Heart left ventricle (tissue), 16 donors: Measurements from ENCODE around the gene PTK7. TPM values are rescaled to one million over a fixed set of nuclear protein-coding genes. Genes with fewer than 3 reads are reported as not detected.

Experiments used
- ATAC-seq, 4 donors: fragments of 200-7000 bp; cut with Tn5 transposase; one replicate each; pipeline ENCODE4 v1.9.1; 2020 to 2022; ENCODE audit warnings: moderate library complexity in 4 of 4, mild to moderate bottlenecking in 3 of 4, moderate number of reproducible peaks in 1 of 4
- DNase-seq, 5 donors: peaks; one replicate each; pipeline ENCODE4 v3.0.0-alpha.2; 2020
- H3K27ac ChIP-seq, 12 donors: fragments of 200-600 bp; sonication (generic) in 4 of 12; one replicate each; pipeline versions ENCODE4 v1.5.0 to v1.8.0; 2016 to 2022; ENCODE audit warnings: mild to moderate bottlenecking in 2 of 12
- H3K27me3 ChIP-seq, 9 donors: fragments of 200-600 bp; sonication (generic) in 2 of 9; one replicate each; pipeline versions ENCODE4 v1.5.1 to v1.8.0; 2016 to 2022; ENCODE audit warnings: mild to moderate bottlenecking in 3 of 9
- H3K36me3 ChIP-seq, 9 donors: fragments of 200-600 bp; sonication (generic) in 2 of 9; one replicate each; pipeline versions ENCODE4 v1.5.0 to v1.8.0; 2018 to 2022; ENCODE audit warnings: mild to moderate bottlenecking in 2 of 9
- H3K4me1 ChIP-seq, 12 donors: fragments of 200-600 bp; sonication (generic) in 4 of 12; one replicate each; pipeline versions ENCODE4 v1.5.0 to v1.8.0; 2016 to 2022; ENCODE audit warnings: mild to moderate bottlenecking in 3 of 12
- H3K4me3 ChIP-seq, 12 donors: fragments of 200-600 bp; sonication (generic) in 4 of 12; one replicate each; pipeline versions ENCODE4 v1.5.0 to v1.8.0; 2017 to 2022; ENCODE audit warnings: mild to moderate bottlenecking in 9 of 12, moderate library complexity in 4 of 12
- H3K9me3 ChIP-seq, 12 donors: fragments of 200-600 bp; sonication (generic) in 4 of 12; one replicate each; pipeline versions ENCODE4 v1.5.0 to v1.8.0; 2016 to 2022; ENCODE audit warnings: mild to moderate bottlenecking in 1 of 12
- POLR2A ChIP-seq, 2 donors: fragments of 450-650 bp; IDR thresholded peaks; one replicate each; pipeline ENCODE4 v1.6.1; 2017; ENCODE audit warnings: antibody characterized with exemption in 2 of 2, mild to moderate bottlenecking in 2 of 2, moderate library complexity in 2 of 2
- WGBS, 4 donors: extraction: QIAGEN DNeasy Blood & Tissue Kit in 2 of 4; methylation state at CpG; one replicate each; pipeline versions ENCODE4 v1.1.5 to v1.1.7; 2013 to 2018; 5-methylcytosine and 5-hydroxymethylcytosine counted together
- intact Hi-C, 10 donors: fragments of 100-400 bp; cut with DNase I; formaldehyde crosslinking; loops; one replicate each; pipeline versions ENCODE4 v1.11.1 to v1.14.2; 2022
- polyA plus RNA-seq, 2 donors: library from polyadenylated mRNA; stranded (reverse); fragments of 200-250 nt; gene quantifications; one replicate each; pipeline ENCODE4 v1.2.3, GENCODE V29; 2013
- total RNA-seq, 9 donors: library from RNA; depleted of rRNA in 2 of 9; stranded (reverse); fragments of >200 nt in 2 of 9; fragmentation: NEBNext Ultra II Directional in 3 of 9; extraction: Animal tissue kit (Norgen Biotek cat#: 25700) in 3 of 9; gene quantifications; one replicate each; pipeline versions ENCODE4 v1.1.0 to v1.2.4, GENCODE V29; 2016 to 2023
- TF ChIP-seq, protein P1 (sequence below), 12 donors: fragments of 200-600 bp; sonication (generic) in 4 of 12; IDR thresholded peaks; one replicate each; pipeline versions ENCODE4 v1.5.0 to v1.8.0; 2018 to 2022; ENCODE audit warnings: antibody characterized with exemption in 12 of 12, mild to moderate bottlenecking in 5 of 12
- donor health status: ischemic (EF 13 %, LVEDD 7.1; RV severe dilation, severe dysfunction).
- donor health status: healthy with polysubstance abuse.
- donor health status: DM: no; HTN: yes; CAD: no.
- donor health status: DM: no; HTN: no; CAD: no.
- donor health status: ischemic (EF 25% LVEDD 6.9; RV normal size, moderate dysfunction).
- donor health status: ischemic (EF 25% LVEDD 5.7; RV mildly dilated, moderate dysfunction).
- donor health status: healthy.
- donor health status: DM: yes; HTN: yes; CAD: no.
- donor health status: ischemic (EF 35%, LVEDD 5.7; RV mildly dilated, moderate dysfunction).
- donor health status: nonischemic (EF 11% LVEDD 7.7; RV severe dilation, severe dysfunction).
- donor health status: DM: yes; HTN: yes; CAD: no.
- donor health status: PGD.
- donor health status: ischemic (EF 29% LVEDD 5.4; RV normal size, mild dysfunction).
- donor health status: nonischemic (EF 23%, LVEDD 6.1; RV moderate dilation, normal function).

PTK7 gene
- total and polyA plus RNA-seq, 11 donors = 1.4 to 10.4 (median 1.9) TPM

- Histone ChIP-seq H3K4me3 (no peak overlapping the region), H3K4me1 (peaks cover 4 to 29% (median 17%) of the 10 kb centered on the region in 12 donors), H3K27me3 (no peaks in the 10 kb centered on the region), H3K9me3 (no peaks in the 10 kb centered on the region), H3K27ac (no peak overlapping the region), H3K36me3 (peaks cover 0 to 65% (median 59%) of the 10 kb centered on the region in 9 donors)
- TF ChIP-seq, protein P1, sequence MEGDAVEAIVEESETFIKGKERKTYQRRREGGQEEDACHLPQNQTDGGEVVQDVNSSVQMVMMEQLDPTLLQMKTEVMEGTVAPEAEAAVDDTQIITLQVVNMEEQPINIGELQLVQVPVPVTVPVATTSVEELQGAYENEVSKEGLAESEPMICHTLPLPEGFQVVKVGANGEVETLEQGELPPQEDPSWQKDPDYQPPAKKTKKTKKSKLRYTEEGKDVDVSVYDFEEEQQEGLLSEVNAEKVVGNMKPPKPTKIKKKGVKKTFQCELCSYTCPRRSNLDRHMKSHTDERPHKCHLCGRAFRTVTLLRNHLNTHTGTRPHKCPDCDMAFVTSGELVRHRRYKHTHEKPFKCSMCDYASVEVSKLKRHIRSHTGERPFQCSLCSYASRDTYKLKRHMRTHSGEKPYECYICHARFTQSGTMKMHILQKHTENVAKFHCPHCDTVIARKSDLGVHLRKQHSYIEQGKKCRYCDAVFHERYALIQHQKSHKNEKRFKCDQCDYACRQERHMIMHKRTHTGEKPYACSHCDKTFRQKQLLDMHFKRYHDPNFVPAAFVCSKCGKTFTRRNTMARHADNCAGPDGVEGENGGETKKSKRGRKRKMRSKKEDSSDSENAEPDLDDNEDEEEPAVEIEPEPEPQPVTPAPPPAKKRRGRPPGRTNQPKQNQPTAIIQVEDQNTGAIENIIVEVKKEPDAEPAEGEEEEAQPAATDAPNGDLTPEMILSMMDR (IDR thresholded peaks at IDR 0.05) = no peak
- no peak for TF ChIP-seq POLR2A (IDR thresholded peaks at IDR 0.05)
- WGBS, 4 donors = 90 to 93% (median 91%) methylated on average over 21 of the region's 21 CpGs
- ATAC-seq = no peak
- intact Hi-C loops = loop anchor here in 2 of 10 donors (5.0 to 10.0 kb wide), 2 partner anchors 43 to 170 kb away; partner anchors contain the start of gene DNPH1 (in 1 of the 2)
- DNase-seq = no peak
These were observed 108.3 kb downstream of the PTK7 start for GRCh38 chr6:43184268-43184985.

GRCh38 chr6:43185391-43185985 lies 109.4 kb downstream of the PTK7 start:
- H3K9me3 ChIP-seq = no peaks in the 10 kb centered on the region
- no peak overlapping the region for H3K27ac ChIP-seq
- intact Hi-C loops = loop anchor here in 1 of 10 donors (10.0 kb wide), 1 partner anchor 169 kb away; no protein-coding TSS in a partner anchor
- TF ChIP-seq, protein P1 (IDR thresholded peaks at IDR 0.05) = no peak
- TF ChIP-seq POLR2A (IDR thresholded peaks at IDR 0.05) = no peak
- no peak overlapping the region for H3K4me3 ChIP-seq
- DNase-seq = no peak
- WGBS, 4 donors = 79 to 85% (median 80%) methylated on average over 5 of the region's 5 CpGs
- ATAC-seq = no peak
- H3K27me3 ChIP-seq = no peaks in the 10 kb centered on the region
- peaks cover 0 to 62% (median 58%) of the 10 kb centered on the region in 9 donors for H3K36me3 ChIP-seq
- peaks cover 4 to 35% (median 17%) of the 10 kb centered on the region in 12 donors for H3K4me1 ChIP-seq

DNA sequence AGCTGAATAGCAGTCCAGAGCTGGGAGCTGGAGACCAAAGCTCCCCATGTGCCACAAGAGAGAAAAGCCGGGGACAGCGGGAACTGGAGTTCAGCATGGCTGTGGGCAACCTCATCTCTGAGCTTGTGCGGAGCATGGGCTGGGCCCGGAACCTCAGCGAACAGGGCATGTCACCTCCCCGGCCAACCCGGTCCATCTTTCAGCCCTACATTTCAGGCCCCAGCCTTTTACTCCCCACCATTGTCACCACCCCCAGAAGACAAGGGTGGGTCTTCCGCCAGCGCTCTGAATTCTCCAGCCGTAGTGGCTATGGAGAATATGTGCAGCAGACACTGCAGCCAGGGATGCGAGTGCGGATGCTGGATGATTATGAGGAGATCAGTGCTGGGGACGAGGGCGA lies 109.9 kb downstream of the PTK7 start:
- intact Hi-C loops = loop anchor here in 1 of 10 donors (10.0 kb wide), 1 partner anchor 169 kb away; no protein-coding TSS in a partner anchor
- DNase-seq (no peak), ATAC-seq (no peak)
- no peaks in the 10 kb centered on the region for H3K9me3 ChIP-seq
- H3K36me3 ChIP-seq = peaks cover 0 to 65% (median 55%) of the 10 kb centered on the region in 9 donors
- peaks cover 4 to 33% (median 18%) of the 10 kb centered on the region in 12 donors for H3K4me1 ChIP-seq
- H3K27me3 ChIP-seq = no peaks in the 10 kb centered on the region
- WGBS, 4 donors = 97 to 98% (median 97%) methylated on average over 14 of the region's 14 CpGs
- TF ChIP-seq POLR2A (IDR thresholded peaks at IDR 0.05) = no peak
- TF ChIP-seq, protein P1 (IDR thresholded peaks at IDR 0.05) = no peak
- H3K27ac ChIP-seq = no peak overlapping the region
- no peak overlapping the region for H3K4me3 ChIP-seq

DNA sequence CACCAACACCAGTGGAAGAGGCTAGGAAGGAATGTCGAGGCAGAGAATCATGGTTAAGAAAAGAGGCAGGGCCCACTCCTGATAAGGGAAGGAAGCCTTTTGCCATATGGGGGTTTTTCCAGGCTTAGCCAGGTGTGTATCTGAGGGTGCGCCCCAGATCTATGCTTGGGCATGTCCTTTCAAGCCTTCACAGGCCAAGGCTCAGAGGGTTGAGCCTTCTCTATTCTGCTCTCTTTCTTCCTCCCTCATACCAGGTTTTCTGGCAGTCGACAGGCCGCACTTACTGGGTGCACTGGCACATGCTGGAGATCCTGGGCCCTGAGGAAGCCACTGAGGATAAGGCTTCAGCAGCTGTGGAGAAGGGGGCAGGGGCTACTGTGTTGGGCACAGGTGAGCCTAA lies 110.6 kb downstream of the PTK7 start:
- intact Hi-C loops = loop anchor here in 1 of 10 donors (10.0 kb wide), 1 partner anchor 168 kb away; no protein-coding TSS in a partner anchor
- 92 to 95% (median 95%) methylated on average over 2 to 4 of the region's 4 CpGs for WGBS, 4 donors
- ATAC-seq = no peak
- Histone ChIP-seq H3K4me3 (no peak overlapping the region), H3K27ac (no peak overlapping the region), H3K9me3 (no peaks in the 10 kb centered on the region), H3K4me1 (peaks cover 2 to 26% (median 14%) of the 10 kb centered on the region in 12 donors), H3K27me3 (no peaks in the 10 kb centered on the region), H3K36me3 (peaks cover 0 to 65% (median 55%) of the 10 kb centered on the region in 9 donors)
- DNase-seq = peak in 1 of 5 donors; percentile 15
- TF ChIP-seq, protein P1 (IDR thresholded peaks at IDR 0.05) = no peak
- TF ChIP-seq POLR2A (IDR thresholded peaks at IDR 0.05) = no peak
